HG03439 (cell line): Measurements from ENCODE around the gene BDH1.
A peak's percentile ranks its signal among the peaks of the same experiment; 100 is the strongest.
"Not testable (repeated sequence)": the region's sequence is repeated elsewhere in the genome, so short reads cannot be mapped to it uniquely, and the experiment has no call there.

Experiments
- ATAC-seq: cut with Tn5 transposase; IDR thresholded peaks from one replicate; pipeline ENCODE4 v1.9.1; 2021; ENCODE audit warnings: mild to moderate bottlenecking, moderate library complexity; ENCODE audit not compliant: unreplicated experiment

BDH1 gene, protein sequence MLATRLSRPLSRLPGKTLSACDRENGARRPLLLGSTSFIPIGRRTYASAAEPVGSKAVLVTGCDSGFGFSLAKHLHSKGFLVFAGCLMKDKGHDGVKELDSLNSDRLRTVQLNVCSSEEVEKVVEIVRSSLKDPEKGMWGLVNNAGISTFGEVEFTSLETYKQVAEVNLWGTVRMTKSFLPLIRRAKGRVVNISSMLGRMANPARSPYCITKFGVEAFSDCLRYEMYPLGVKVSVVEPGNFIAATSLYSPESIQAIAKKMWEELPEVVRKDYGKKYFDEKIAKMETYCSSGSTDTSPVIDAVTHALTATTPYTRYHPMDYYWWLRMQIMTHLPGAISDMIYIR

GRCh38 chr3:197555281-197556261 is at the start of gene BDH1:
BDH1 (minus strand) TSS chr3:197555968; CDS start chr3:197546443, 9,525 bp downstream.
- ATAC-seq: peak; percentile 33

DNA sequence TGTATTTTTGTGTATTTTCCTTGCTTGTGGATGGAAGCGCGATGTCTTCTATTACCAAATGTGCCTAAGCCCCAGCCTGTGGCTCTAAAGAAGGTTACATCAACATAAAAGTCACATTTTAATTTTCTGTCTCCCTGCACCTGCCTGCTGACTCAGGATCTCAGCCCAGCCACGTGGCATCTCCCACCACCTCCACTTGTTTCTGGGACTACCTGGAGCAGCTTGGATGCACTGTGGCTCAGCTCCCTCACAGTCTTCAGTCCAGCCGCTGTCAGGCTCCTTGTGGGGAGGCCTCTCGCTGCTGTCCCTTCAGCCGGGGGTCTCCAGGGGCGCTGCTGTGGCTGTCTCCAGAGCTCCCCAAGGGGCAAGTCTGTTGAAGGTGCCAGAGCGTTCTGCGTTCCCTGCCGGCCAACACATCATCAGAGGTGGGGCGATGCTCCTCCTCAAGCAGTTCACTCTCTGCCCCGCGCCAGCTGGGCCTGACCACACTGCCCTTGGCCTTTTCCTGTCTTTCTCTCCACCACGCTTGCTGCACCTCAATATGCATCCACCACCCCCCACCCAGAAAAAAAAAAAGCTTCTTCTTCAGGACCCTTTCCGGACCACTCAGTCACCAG is 47.7 kb upstream of the BDH1 start:
- ATAC-seq: no peak

DNA sequence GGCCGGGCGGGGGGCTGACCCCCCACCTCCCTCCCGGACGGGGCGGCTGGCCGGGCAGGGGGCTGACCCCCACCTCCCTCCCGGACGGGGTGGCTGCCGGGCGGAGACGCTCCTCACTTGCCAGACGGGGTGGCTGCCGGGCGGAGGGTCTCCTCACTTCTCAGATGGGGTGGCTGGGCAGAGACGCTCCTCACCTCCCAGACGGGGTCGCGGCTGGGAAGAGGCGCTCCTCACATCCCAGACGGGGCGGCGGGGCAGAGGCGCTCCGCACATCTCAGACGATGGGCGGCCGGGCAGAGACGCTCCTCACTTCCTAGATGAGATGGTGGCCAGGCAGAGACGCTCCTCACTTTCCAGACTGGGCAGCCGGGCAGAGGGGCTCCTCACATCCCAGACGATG is 46.6 kb upstream of the BDH1 start:
- ATAC-seq: not testable (repeated sequence)

- not testable (repeated sequence) for ATAC-seq
These were observed 45.7 kb upstream of the BDH1 start for GRCh38 chr3:197601566-197601840.

DNA sequence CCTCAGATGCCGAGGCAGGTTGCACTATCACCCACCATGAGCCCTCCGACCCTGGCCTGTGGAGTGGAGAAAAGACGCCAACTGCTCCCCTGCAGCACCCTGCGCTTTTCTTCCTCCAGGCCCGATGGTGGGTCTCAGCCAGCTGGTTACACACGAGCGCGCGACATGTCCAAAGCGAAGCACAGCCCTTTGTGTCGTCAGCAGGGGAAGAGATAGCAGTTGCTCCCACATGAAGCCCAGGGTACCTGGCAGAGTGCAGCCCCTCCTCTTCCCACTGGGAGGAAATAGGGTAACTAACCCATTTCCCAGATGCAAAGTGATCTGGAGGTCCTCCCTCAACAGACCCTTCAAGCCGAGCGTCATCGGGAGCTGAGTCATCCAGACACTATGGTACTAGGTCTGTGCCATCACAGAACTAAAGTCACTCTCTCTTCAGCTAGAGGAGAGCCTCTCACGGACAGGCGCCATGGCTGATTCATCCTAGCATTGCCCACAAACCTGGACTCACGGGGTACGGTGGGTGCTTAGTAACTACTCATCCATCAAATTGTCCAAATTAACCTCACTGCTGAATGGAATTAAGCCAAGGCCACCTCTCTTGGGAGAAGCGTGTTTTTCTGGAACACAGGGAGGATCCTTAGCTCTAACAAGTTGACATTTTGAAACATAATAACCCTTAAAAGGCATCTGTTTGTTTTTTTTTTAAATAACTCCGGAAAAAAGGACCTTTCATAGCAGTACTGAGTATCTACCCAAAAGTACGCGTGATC is 45.2 kb upstream of the BDH1 start:
- ATAC-seq: no peak

DNA sequence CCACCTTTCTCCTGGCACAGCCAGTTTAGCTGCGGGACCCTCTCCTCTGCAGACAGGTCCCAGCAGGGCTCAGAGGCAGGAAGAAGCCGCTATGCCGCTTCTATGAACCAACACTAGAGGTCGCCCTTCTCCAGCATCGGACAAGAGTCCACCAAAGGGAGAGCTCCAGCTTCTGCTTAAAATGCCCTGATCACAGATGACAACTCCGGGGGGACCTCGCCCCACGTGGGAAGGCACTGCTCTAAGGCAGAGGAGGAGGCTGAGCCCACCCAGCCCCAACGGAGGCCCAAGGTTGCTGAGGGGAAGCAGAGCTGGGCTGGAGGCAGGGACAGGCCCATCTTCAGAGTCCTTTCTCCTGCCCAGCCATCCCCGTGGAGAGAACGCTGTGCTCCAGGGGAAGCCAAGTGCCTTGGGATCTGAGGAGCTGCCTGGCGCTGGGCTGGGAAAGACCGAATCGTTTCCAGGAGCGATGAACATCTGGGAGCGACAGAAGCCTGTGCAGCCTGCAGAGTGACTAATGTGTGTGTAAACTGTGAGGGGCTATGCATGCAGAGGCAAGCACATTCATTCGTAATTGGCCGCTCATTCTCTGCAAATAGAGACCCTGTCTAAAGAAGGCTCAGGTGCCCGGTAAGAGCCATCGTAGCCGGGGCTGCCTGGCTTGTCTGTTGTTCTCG is 43.5 kb upstream of the BDH1 start:
- peak; percentile 87 for ATAC-seq

- ATAC-seq: no peak
These were observed 42.7 kb upstream of the BDH1 start for GRCh38 chr3:197598404-197598980.

DNA sequence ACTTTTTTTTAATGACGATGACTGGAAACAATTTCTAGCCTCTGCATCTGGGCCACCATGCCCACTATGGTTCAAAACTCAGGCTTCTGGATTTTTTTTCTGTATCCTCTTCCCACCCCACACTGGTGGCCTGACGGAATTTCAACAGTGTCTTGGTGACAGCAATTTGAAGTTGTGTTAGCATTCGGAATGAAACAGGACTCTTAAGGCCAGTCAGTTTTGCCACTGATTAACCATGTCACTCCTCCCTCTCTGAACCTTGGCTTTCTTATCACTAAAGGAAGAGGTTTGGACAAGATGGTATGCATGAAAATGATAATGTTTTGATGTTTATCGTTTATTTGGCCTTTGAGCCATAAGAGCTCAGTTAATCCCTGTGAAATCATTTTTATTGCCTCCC is 41.6 kb upstream of the BDH1 start:
- ATAC-seq: no peak

DNA sequence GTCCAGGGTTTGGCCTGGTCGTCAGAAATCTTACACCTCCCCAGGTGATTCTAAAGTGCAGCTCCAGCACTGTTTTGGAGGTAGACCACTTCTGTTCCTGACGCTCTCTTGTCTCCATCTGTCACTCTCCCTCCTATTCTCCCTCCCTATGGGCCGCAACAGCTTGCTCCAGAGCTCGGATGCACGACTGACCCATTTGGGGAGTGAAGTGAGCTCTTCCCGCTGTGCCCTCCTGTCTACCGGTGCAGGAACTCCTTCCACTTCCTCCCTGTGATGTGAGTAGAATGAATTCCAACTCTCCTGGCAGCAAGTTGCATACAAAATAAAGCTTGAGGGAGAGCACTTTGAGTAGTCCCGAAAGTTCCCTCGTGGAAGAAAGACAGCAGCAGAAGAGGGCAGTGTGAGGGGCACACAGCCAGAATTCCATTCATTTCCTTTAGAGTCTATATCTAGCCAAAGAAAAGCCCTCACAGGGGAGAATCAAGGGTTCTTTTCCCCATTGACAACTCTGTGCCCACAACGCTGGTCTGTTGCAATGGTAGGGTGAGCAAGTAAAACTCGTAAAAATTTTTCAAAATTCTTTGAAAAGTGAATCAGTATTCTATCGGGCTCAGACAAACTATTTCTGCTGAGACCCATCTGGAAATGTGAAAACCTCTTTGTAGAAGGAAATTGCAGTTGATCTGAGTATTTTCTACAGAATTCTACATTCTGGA is 39.9 kb upstream of the BDH1 start:
- no peak for ATAC-seq

DNA sequence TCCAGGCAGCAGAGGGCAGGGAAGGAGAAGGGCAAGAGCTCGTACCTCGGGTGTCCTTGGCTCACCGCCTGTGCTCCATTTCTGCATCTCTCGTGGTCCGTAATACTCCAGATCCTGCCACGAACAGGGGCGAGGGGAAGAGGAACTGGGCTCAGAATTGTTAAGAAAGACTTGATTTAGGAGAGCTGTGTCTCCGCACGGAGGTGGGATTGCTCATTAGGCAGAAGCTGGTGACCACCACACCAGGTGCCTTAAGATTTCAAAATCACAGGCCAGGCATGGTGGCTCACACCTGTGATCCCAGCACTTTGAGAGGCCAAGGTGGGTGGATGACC is 37.2 kb upstream of the BDH1 start:
- no peak for ATAC-seq

DNA sequence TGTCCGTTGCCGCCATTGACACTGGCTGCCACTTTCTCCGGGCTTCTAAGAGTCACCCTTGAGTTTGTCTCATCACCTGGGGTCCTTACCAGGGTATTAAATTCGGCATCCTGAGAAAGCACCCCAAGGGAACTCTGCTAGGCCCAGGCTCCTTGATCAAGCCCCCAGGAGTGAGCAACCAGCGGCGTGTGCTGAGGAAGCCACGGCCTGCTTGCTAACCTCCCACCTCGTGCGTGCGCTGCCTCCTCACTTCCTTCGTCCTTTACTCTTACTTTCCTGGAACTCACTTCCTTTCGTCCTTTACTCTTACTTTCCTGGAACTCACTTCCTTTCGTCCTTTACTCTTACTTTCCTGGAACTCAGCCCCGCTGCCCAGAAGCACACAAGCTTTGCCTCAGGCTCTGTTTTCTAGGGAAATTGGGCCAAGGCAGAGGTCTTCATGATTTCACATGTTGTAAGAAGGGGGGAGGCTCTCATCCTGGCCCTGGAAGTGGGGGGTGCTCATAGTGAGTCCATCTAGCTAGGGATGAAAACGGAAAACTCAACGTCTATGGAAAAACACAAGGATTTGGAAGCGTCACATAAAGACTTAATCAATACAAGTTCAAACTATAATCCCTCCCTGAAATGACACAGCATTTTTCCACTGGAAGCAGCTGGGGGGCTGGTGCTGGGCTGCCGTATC is 36.7 kb upstream of the BDH1 start:
- no peak for ATAC-seq

- ATAC-seq: no peak
These were observed 36.0 kb upstream of the BDH1 start for GRCh38 chr3:197591816-197592215.

DNA sequence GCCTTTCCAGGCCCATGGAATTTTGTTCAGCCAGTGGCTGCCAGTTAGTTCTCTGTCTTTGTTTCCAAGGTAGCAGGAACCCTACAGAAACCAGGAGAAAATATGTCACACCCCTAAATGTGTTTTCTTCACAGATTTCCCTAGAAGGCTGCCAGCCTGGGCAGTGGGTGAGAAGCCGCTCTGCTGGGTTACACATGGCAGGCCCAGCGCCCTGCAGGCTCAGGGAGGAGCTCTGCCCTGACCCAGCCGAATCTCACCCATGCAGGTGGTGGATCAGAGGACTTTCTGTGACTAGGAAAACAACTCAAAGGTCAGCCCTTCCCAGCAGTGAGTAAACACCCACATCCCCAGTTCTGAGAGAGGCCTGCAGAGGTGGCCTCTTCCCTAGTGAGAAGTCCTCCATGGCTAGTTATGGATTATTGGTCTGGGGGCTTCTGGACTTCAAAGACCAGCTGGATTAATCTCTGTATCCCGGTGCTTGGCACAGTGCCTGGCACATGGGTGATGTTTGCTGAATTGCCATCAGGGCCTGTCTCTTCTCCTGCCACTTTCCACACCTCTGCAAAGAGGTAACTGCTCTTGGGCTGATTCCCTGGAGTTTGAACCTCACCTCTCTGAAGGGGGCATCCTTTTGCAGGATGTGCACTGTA is 34.7 kb upstream of the BDH1 start:
- no peak for ATAC-seq

DNA sequence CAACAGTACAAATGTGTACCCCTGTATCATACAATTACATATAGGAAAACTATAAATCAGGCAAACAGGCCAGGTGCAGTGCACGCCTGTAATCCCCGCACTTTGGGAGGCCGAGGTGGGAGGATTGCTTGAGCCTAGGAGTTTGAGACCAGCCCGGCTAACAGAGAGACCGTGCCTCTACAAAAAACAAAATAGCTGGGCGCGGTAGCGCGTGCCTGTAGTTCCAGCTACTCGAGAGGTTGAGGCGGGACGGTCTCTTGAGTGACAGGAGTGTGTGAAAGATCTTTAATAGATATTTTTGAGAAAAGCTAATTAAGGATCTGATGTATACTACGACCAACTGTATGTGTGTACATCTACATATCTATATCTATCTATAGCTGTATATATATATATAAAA is 33.8 kb upstream of the BDH1 start:
- no peak for ATAC-seq

DNA sequence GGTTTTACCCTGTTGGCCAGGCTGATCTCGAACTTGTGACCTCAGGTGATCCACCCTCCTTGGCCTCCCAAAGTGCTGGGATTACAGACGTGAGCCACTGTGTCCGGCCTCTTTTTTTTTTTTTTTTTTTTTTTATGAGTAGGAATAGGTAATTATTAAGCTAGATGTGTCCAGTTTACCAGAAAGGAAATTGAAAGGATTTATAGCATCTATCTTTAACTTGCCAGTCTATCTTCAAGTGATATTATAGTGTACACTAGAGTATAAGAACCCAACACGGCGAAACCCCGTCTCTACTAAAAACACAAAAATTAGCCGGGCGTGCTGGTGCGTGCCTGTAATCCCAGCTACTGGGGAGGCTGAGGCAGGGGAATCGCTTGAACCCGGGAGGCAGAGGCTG is 31.0 kb upstream of the BDH1 start:
- ATAC-seq: not testable (repeated sequence)

DNA sequence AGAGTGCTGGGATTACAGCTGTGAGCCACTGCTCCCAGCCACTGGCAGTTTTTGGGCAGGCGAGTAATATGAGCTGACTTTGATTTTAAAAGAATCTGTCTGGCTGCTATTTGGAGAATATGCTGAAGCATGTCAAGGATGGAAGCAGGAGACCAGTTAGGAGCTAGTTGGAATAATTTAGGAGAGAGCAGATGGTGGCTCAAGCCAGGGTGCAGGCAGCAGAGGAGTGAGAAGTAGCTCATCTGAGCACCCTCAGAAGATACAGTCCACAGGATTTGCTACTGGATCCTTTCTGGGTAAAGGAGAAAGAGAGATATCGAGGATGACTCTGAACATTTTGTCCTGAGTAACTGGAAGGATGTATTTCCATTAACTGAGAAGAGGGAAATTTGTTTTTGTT is 30.4 kb upstream of the BDH1 start:
- no peak for ATAC-seq

DNA sequence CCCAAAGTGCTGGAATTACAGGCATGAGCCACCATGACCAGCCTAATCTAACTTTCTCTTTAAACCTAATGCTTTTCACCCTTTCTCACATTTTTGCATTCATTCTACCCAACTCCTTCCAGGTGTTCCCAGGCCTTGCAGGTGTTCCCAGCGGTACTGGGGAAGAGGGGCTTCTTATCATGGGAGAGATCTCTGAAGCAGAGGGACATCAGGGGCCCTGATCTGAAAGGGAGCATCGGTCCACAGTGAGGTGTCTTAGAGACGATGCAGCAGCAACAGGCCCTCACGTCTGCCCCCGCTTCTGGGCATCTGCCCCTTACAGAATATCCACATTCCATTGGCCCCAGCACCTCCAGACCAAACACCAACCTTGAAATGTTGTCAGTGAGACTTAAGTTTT is 29.0 kb upstream of the BDH1 start:
- ATAC-seq: no peak

- no peak for ATAC-seq
These were observed 27.6 kb upstream of the BDH1 start for GRCh38 chr3:197583371-197583770.
